Vagina (tissue), 2 donors: ENCODE measurements around the gene ITIH1. TPM values are rescaled to one million over a fixed set of nuclear protein-coding genes. Genes with fewer than 3 reads are reported as not detected.

Source experiments
- DNase-seq, 2 donors: peaks; one replicate each; pipeline ENCODE4 v3.0.0-alpha.2; 2017; ENCODE audit errors: extremely low spot score in 2 of 2
- H3K27ac ChIP-seq: fragments of 200-600 bp; sonication (generic); one replicate; pipeline ENCODE4 v1.5.1; 2019
- H3K27me3 ChIP-seq: fragments of 200-600 bp; sonication (generic); one replicate; pipeline ENCODE4 v1.5.1; 2019
- H3K36me3 ChIP-seq, 2 donors: fragments of 200-600 bp; sonication (generic); one replicate each; pipeline ENCODE4 v1.5.1; 2017 to 2019
- H3K4me1 ChIP-seq: fragments of 200-600 bp; sonication (generic); one replicate; pipeline ENCODE4 v1.5.1; 2019
- H3K4me3 ChIP-seq, 2 donors: fragments of 200-600 bp; sonication (generic); 1 replicate in 1 of 2; 2 replicates in 1 of 2; pipeline ENCODE4 v1.5.1; 2016 to 2019
- H3K9me3 ChIP-seq: fragments of 200-600 bp; sonication (generic); one replicate; pipeline ENCODE4 v1.5.1; 2019
- CTCF ChIP-seq, 3 experiments: fragments of 450-650 bp in 2 of 3; fragments of 200-600 bp in 1 of 3; sonication (generic) in 1 of 3; IDR thresholded peaks; one replicate each; pipeline ENCODE4 v1.5.1; 2017 to 2019; ENCODE audit warnings: antibody characterized with exemption in 3 of 3, mild to moderate bottlenecking in 2 of 3, moderate library complexity in 2 of 3
- POLR2A ChIP-seq, 2 donors: fragments of 450-650 bp; IDR thresholded peaks; one replicate each; pipeline ENCODE4 v1.6.1; 2017; ENCODE audit warnings: antibody characterized with exemption in 2 of 2, mild to moderate bottlenecking in 2 of 2, moderate library complexity in 2 of 2
- POLR2AphosphoS5 ChIP-seq, 2 donors: sonication (generic); formaldehyde crosslinking; IDR thresholded peaks; one replicate each; pipeline ENCODE4 v1.9.0; 2017; ENCODE audit warnings: antibody characterized with exemption in 2 of 2, mild to moderate bottlenecking in 2 of 2, low read depth in 1 of 2; ENCODE audit not compliant: insufficient read depth in 1 of 2
- intact Hi-C: fragments of 100-400 bp; cut with DNase I; formaldehyde crosslinking; loops from one replicate; pipeline ENCODE4 v1.15.1; 2023
- total RNA-seq: library from RNA; depleted of rRNA; stranded (reverse); fragments of >200 nt; gene quantifications from one replicate; pipeline ENCODE4 v1.2.3, GENCODE V29; 2016

ITIH1 gene
- total RNA-seq, 1 donor from 2014 or later: 0.98 TPM

- Histone ChIP-seq H3K27me3 (no peaks in the 10 kb centered on the region), H3K9me3 (no peaks in the 10 kb centered on the region), H3K27ac (no peak overlapping the region), H3K36me3 (no peaks in the 10 kb centered on the region), H3K4me1 (no peaks in the 10 kb centered on the region), H3K4me3 (no peak overlapping the region)
- DNase-seq: no peak
- no peak for TF ChIP-seq CTCF (IDR thresholded peaks at IDR 0.05)
- TF ChIP-seq POLR2AphosphoS5 (IDR thresholded peaks at IDR 0.05; ENCODE audit: insufficient read depth in 1 of 2, low read depth in 1 of 2): no peak
- TF ChIP-seq POLR2A (IDR thresholded peaks at IDR 0.05): no peak
- intact Hi-C loops: no loop called here
Observed at GRCh38 chr3:52819936-52820335, 42.5 kb downstream of the ITIH1 start.

DNA sequence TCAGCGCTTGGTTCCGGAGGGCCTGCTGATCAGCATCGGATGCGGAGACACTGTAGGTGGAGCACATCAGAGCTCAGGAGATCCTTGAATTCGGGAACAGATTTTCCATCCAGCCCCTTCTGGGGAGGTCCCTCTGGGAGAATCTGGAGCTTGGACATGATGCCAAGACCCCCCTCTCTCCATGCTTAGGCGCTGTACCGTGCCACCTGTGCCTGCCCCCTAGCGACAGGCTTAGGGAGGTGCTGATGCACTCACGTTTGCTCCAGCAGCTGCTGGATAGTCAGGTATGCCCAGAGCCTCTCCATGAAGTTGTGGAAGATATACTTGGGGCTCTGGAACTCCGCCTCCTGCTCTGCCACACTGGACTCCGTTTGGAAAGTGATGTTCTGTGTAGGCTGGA is 43.3 kb downstream of the ITIH1 start:
- H3K36me3 ChIP-seq: no peaks in the 10 kb centered on the region
- no peaks in the 10 kb centered on the region for H3K27me3 ChIP-seq
- H3K27ac ChIP-seq: no peak overlapping the region
- no peak for TF ChIP-seq POLR2AphosphoS5 (IDR thresholded peaks at IDR 0.05; ENCODE audit: insufficient read depth in 1 of 2, low read depth in 1 of 2)
- TF ChIP-seq POLR2A (IDR thresholded peaks at IDR 0.05): no peak
- TF ChIP-seq CTCF (IDR thresholded peaks at IDR 0.05): no peak
- DNase-seq: no peak
- intact Hi-C loops: no loop called here
- no peak overlapping the region for H3K4me3 ChIP-seq
- no peaks in the 10 kb centered on the region for H3K9me3 ChIP-seq
- no peaks in the 10 kb centered on the region for H3K4me1 ChIP-seq

DNA sequence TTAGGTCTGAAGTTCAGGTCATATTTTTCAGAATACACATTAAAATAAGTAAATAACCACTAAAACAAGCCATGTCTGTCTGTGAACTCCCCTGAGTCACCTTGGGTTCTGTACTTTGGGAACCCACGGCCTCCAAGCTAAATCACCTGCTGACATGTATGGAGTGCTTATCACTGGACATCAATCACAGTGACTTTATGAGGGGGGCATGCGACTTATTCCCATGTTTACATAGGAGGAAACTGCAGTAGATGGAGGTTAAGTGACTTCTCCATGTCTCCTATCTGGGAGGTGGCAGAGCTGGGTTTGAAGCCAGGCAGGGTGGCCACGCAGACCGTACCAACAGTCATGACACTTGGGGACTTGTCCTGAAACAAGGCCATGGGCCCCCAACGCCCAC is 45.0 kb downstream of the ITIH1 start:
- Histone ChIP-seq H3K27me3 (no peaks in the 10 kb centered on the region), H3K4me3 (no peak overlapping the region), H3K4me1 (no peaks in the 10 kb centered on the region), H3K27ac (no peak overlapping the region), H3K36me3 (no peaks in the 10 kb centered on the region), H3K9me3 (no peaks in the 10 kb centered on the region)
- no peak for DNase-seq
- intact Hi-C loops: no loop called here
- TF ChIP-seq POLR2A (IDR thresholded peaks at IDR 0.05) (no peak), POLR2AphosphoS5 (IDR thresholded peaks at IDR 0.05; ENCODE audit: insufficient read depth in 1 of 2, low read depth in 1 of 2) (no peak), CTCF (IDR thresholded peaks at IDR 0.05) (no peak)

DNA sequence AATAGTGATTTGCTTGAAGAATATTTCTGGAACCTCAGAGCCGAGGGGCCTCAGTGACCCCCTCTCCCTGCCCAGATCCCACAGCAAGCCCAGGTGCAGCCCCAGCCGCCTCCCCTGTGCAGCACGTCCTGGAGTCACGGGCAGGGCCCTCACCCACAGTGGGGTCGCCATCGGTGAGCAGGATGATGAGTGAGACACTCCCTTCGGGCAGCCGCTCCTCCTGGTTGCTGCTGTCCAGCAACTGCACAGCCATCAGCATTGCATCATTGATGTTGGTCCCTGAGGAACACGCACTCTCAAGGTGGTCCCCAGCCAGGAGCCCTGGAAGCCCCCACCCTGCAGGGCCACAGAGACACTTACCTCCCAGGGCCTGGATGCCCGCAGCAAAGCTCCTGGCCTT is 46.6 kb downstream of the ITIH1 start:
- Histone ChIP-seq H3K4me3 (no peak overlapping the region), H3K9me3 (no peaks in the 10 kb centered on the region), H3K27ac (no peak overlapping the region), H3K4me1 (no peaks in the 10 kb centered on the region), H3K36me3 (no peaks in the 10 kb centered on the region), H3K27me3 (no peaks in the 10 kb centered on the region)
- no peak for DNase-seq
- intact Hi-C loops: no loop called here
- no peak for TF ChIP-seq POLR2AphosphoS5 (IDR thresholded peaks at IDR 0.05; ENCODE audit: insufficient read depth in 1 of 2, low read depth in 1 of 2)
- no peak for TF ChIP-seq POLR2A (IDR thresholded peaks at IDR 0.05)
- no peak for TF ChIP-seq CTCF (IDR thresholded peaks at IDR 0.05)

DNA sequence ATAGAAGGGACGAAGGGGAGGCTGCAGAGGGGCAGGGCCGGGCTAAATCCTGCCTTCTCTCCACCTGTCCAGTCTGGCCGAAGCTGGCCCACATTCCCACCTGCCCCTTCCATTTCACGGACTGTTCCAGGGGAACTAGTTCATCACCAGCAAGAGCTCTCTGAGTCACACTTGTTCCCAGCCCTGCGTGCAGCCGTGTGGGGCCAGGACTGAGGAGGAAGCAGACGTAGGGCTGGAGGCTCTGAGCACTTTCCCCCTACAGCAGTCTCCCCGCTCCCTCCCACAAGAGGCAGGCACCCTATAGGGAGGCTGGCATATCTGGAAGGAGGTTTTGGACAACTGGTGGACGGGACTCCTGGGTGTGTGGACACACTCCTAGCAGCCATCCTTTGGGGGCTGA is 50.0 kb downstream of the ITIH1 start:
- Histone ChIP-seq H3K27ac (no peak overlapping the region), H3K4me1 (peaks cover 19% of the 10 kb centered on the region), H3K27me3 (no peaks in the 10 kb centered on the region), H3K4me3 (no peak overlapping the region), H3K9me3 (no peaks in the 10 kb centered on the region), H3K36me3 (no peaks in the 10 kb centered on the region)
- intact Hi-C loops: no loop called here
- no peak for DNase-seq
- no peak for TF ChIP-seq CTCF (IDR thresholded peaks at IDR 0.05)
- TF ChIP-seq POLR2AphosphoS5 (IDR thresholded peaks at IDR 0.05; ENCODE audit: insufficient read depth in 1 of 2, low read depth in 1 of 2): no peak
- no peak for TF ChIP-seq POLR2A (IDR thresholded peaks at IDR 0.05)
